Fibroblast of lung (primary cell): ENCODE results near the gene SLC26A8.

Experiments used
- EZH2 ChIP-seq: IDR thresholded peaks from 2 replicates; pipeline ENCODE4 v1.5.1; 2012; ENCODE audit warnings: low read length, control low read depth, mild to moderate bottlenecking; ENCODE audit errors: missing control alignments
- TF ChIP-seq, protein P1 (sequence below), 2 donors: IDR thresholded peaks in 1 of 2; conservative IDR thresholded peaks in 1 of 2; 1 replicate in 1 of 2; 2 replicates in 1 of 2; pipeline ENCODE4 v1.5.1; 2011 to 2012; ENCODE audit warnings: low read length in 2 of 2, control low read depth in 1 of 2, inconsistent platforms in 1 of 2, low read depth in 1 of 2, mild to moderate bottlenecking in 1 of 2

DNA sequence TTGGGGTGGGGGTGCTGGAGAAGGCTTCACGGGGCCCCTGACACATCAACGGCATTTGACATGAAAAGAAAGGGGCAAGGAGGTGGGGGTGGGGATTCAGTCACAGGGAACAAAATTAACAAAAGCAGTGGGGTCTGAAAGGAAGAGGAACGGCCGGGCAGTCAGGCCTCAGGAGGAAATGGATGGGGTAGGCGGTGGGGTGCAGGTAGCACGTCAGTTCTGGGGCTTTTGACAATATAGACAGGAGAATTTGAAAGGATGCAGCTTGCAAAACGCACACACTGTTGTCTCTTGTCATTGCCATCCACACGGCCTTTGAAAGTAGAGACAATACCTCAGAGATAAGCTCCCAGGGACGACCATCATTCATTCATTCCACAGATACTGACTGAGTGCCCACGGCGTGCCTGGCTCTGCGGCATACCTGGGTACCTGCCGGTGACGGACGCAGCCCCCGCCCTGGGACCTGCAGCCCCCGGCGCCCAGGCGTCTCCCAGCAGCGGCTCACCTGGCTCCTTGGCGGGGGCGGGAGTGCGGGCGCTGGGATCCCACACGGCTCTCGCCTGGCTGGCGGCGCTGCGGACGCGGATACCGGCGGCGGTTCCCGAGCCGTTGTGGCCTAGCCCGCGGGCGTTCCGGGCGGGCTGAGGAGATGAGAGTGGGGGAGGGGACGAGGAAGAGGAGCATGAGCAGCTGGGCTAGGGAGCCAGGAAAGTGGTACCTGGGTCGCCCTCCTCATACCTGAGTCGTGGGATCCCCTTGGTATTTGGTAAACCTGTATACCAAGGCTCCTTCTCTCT is at the start of gene SLC26A8:
- TF ChIP-seq, protein P1, sequence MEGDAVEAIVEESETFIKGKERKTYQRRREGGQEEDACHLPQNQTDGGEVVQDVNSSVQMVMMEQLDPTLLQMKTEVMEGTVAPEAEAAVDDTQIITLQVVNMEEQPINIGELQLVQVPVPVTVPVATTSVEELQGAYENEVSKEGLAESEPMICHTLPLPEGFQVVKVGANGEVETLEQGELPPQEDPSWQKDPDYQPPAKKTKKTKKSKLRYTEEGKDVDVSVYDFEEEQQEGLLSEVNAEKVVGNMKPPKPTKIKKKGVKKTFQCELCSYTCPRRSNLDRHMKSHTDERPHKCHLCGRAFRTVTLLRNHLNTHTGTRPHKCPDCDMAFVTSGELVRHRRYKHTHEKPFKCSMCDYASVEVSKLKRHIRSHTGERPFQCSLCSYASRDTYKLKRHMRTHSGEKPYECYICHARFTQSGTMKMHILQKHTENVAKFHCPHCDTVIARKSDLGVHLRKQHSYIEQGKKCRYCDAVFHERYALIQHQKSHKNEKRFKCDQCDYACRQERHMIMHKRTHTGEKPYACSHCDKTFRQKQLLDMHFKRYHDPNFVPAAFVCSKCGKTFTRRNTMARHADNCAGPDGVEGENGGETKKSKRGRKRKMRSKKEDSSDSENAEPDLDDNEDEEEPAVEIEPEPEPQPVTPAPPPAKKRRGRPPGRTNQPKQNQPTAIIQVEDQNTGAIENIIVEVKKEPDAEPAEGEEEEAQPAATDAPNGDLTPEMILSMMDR (conservative IDR thresholded peaks at IDR 0.05 in 1 of 2, IDR thresholded peaks at IDR 0.05 in 1 of 2; ENCODE audit: low read depth in 1 of 2, low read length in 2 of 2) = no peak
- TF ChIP-seq EZH2 = no peak
